Measurements from ENCODE around the gene MTHFD1L.

- TF ChIP-seq, protein P1, sequence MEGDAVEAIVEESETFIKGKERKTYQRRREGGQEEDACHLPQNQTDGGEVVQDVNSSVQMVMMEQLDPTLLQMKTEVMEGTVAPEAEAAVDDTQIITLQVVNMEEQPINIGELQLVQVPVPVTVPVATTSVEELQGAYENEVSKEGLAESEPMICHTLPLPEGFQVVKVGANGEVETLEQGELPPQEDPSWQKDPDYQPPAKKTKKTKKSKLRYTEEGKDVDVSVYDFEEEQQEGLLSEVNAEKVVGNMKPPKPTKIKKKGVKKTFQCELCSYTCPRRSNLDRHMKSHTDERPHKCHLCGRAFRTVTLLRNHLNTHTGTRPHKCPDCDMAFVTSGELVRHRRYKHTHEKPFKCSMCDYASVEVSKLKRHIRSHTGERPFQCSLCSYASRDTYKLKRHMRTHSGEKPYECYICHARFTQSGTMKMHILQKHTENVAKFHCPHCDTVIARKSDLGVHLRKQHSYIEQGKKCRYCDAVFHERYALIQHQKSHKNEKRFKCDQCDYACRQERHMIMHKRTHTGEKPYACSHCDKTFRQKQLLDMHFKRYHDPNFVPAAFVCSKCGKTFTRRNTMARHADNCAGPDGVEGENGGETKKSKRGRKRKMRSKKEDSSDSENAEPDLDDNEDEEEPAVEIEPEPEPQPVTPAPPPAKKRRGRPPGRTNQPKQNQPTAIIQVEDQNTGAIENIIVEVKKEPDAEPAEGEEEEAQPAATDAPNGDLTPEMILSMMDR (conservative IDR thresholded peaks at IDR 0.05; ENCODE audit: low read length) = no peak
- TF ChIP-seq EZH2phosphoT487 (IDR thresholded peaks at IDR 0.05; ENCODE audit: borderline replicate concordance) = no peak
These were observed 248.1 kb downstream of the MTHFD1L start for GRCh38 chr6:151113641-151114040.
